HG03039 (cell line): ENCODE data around the gene HHIPL2.
A peak's percentile ranks its signal among the peaks of the same experiment; 100 is the strongest.

ENCODE experiments used
- ATAC-seq: cut with Tn5 transposase; IDR thresholded peaks from one replicate; pipeline ENCODE4 v1.9.1; 2021; ENCODE audit warnings: mild to moderate bottlenecking, moderate library complexity; ENCODE audit not compliant: unreplicated experiment

HHIPL2 gene

DNA sequence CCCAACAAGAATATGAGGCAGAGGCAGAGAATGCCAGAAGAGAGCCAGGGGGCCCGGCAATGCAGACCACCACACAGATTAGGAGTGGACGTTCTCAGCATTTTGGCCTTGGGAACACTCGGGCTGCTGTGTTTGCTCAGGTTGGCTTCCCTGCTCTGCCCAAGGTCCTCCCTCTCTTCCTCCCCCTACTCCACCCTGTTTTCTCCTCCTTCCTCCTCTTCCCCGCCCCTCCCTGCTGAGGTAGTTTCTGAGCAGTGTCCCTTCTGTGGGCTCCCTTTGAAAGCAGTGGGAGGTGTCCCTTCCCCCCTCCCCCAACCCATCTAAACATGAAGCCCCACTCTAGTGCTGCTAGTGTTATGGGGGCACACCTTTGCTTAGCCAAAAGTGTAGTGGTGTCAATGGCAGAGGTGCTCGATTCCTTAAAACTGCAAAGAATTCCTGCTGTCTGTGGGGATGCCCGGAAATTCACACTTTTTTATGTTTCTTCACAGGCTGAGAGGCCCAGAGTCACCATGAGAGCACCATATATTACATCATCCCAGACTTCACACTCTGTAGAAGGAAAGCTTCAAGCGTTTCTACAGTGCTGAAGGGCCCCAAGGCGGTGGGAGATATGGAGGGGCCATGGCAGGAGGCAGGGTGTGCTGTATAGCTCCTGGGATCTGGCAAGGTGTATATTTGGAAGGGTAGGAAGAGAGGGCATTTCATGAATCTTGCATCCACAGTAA lies at the start of gene HHIPL2:
Gene HHIPL2, minus strand, starts transcription at position 161 of the 728 bp plus-strand sequence. Its CDS starts 60 bp downstream, at position 101.
- ATAC-seq, result no peak

GRCh38 chr1:222596696-222597095 lies 48.8 kb upstream of the HHIPL2 start:
- ATAC-seq, result no peak

GRCh38 chr1:222594789-222595188 lies 46.9 kb upstream of the HHIPL2 start:
- no peak for ATAC-seq

DNA sequence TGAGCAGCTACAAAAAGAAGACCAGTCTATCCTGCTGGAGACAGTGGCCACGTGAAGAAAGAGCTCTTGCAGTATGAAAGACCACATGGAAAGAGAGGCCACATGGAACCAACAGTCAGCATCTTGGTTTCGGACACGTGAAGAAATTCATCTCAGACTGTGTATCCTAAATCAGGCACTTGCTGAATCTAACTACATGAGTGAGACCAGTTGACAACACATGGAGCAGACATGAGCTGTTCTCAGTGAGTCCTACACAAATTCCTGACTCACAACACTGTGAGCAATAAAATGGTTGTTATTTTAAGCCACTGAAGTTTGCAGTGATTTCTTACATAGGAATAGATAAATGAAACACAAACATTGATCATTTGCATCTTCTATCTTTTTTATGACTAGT lies 44.3 kb upstream of the HHIPL2 start:
- no peak for ATAC-seq

DNA sequence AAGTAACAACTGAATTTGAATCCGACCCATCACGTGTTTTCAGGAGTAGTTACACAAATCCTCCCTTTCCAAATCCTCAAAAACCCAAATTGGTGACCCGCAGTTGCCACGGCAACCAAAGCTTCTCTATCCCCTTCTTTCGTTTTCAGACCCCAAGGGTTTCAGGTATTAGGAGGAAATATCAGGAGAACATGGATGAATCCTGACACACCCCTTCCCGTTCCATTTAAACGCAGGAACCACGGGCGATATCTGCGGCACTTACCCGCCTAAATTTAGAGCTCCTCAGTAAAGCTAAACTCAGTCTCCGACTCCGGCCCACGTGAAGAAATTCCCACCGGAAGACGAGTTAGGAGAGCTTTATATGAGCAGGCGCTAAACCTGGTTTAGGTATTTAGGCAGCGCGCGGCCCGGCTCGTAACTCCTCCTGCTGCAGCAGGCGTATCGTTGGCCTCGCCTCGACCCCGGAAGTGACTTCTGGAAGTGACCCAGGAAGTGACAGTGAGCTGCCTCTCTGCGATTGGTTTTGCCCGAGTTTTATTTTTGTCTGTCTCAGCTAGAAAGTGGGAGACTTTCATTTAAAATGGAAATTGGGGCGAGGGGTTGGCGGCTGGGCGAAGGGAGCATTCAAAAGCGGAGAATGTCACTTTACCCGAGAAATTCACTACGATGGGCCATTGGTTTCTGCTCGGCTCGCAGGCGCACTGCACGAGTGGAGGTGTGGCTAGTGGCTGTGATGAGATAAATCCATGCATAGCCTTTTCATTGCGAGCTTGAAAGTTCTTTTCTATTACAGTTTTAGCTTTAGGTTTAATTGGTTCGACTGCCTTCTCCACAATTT lies 41.8 kb upstream of the HHIPL2 start, which contains the start of gene TAF1A:
Gene TAF1A, minus strand, starts transcription at position 472 of the 841 bp plus-strand sequence.
- ATAC-seq, result peak; percentile 99

DNA sequence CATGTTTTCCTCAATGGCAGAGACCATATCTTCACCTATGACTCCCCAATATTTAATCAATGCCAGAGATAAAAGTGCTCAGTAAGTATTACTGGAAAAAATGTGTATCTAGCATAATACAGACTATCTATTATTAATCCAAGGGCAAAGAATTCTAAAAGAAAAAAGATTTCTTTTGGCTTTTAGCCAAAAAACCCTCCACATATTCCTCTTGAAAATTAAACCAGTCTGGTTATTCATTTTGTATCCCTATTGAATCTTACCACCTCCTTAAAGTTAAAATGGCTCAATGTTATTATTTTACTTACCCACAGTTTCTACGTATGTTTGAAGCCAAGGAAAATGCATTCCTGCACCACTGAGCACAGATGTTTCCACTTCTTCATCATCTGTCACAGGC lies 40.2 kb upstream of the HHIPL2 start:
- no peak for ATAC-seq

- ATAC-seq, result no peak
Measured at GRCh38 chr1:222586842-222587241, 38.9 kb upstream of the HHIPL2 start.

DNA sequence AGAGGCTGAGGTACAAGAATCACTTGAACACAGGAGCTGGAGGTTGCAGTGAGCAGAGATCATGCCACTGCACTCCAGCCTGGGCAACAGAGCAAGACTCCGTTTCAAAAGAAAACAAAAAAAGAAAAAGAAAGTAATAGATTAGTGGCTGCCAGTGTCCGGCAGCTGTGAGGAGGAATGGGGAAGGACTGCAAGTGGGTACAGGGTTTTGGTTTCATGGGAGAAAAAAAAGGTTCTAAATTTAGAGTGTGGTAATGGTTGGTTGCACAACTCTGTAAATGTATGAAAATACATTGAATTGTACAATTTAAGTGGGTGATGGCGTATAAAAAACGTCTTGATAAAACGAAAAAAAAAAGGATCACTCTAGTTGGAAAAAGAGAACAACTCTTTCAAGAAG lies 35.2 kb upstream of the HHIPL2 start:
- peak; percentile 86 for ATAC-seq

DNA sequence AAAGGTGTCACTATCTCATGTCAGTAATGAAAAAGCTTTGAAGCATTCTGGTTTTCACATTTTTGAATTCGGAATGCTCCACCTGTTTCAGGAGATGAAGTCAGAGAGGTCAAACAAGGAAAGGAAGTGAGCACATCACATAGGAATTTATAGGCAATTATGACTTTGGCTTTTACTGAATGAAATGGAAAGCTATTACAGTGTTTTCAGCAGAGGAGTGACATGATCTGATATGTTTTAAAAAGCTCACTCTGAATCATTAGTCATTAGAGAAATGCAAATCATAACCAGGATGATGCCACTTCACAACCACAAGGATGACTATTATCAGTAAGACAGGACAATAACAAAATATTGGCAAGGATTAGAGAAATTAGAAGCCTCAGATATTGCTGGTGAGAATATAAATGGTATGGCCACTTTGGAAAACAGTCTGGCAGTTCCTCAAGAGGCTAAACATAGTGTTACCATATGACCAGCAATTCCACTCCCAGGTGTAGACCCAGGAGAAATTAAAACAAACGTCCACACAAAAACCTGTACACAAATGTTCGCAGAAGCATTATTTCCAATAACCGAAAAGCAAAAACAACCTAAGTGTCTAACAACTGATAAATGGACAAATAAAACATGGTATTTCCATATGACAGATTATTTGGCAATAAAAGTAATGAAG lies 34.3 kb upstream of the HHIPL2 start:
- peak; percentile 63 for ATAC-seq

GRCh38 chr1:222579316-222579715 lies 31.4 kb upstream of the HHIPL2 start:
- ATAC-seq, result no peak

- ATAC-seq, result no peak
Measured at GRCh38 chr1:222570837-222571236, 22.9 kb upstream of the HHIPL2 start.

DNA sequence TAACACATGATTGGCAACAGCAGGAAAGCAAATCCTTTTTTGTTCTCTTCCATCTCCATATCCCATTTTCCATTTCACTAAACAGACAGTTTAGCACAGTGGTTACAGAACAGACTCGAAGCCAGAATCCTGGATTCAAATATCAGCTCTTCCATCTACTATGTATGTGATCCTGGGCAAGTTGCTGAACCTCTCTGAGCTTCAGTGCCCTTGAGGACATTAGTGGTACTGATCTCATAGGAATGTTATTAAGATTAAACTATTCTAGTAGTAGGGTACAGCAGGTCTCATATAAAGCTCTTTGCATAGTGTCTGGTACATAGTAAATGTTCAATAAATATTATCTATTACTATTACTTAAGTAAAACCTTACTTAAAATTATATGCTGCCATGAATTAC lies 13.8 kb upstream of the HHIPL2 start:
- ATAC-seq, result no peak

- ATAC-seq, result no peak
Measured at GRCh38 chr1:222557574-222557973, 9.7 kb upstream of the HHIPL2 start.

- no peak for ATAC-seq
Measured at GRCh38 chr1:222557148-222557547, 9.2 kb upstream of the HHIPL2 start.

DNA sequence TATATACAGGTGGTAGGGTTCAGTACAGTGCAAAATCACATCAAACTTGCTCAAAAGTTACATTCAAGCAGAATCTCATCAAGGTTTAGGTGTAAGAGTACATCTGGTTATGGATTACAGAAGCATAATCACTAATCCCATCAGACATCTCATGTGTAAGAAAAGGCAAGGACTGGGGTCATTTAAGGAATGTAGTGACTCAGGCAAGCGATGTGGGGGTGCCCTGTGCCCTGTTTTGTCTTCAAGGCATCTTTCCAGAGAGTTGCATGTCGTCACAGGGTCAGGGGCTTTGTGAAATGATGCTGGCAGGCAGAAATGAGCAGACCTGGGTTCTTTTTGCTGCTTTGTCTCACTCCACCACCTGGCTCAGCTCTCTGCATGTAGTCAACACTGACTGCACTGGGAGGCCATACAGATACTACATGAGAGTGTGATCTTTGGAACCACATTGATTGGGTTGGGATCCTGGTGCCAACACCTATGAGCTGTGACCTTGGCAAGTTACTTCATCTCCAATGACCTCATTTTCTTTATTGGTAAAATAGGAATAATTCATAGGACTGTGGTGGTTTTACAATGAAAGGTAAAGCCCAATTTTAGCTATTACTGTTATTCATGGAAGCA lies 8.2 kb upstream of the HHIPL2 start:
- ATAC-seq, result no peak

DNA sequence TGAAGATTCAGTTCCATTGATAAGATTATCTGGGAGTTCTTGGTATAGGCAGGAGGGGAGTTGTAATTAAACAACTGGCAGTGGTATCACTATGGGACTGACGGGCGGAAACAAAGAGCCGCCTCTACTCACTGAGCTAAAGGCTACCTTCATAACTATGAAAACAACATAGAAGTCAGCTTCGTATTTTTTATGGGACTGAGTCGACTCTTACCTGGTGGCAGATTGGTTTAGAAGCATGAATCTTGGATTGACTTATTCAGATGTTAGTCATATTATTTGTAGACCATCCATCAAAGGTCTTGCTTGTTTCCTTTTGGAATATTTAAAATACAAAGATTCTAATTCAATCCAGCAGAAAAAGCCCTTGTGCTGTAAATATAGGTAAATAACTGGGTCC lies 6.3 kb upstream of the HHIPL2 start:
- no peak for ATAC-seq

- ATAC-seq, result no peak
Measured at GRCh38 chr1:222552882-222553281, 5.0 kb upstream of the HHIPL2 start.

DNA sequence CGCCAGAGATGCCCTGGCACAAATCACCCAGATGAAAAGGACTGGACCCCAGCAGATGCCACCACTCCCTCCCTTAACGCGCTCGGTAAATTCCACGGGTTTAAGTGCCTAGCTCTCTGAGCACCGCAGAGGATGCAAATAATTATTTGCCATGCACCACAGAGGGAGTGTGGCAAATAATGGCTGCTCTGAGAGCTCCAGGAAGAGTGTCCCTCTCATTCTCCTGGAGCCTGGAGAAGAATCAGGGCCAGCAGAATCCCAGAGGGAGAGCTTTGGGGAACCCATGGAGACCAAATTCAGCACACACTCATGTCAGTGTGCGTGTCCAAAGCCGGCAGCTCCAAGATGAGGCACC lies 667 bp downstream of the HHIPL2 start:
- ATAC-seq, result no peak

- no peak for ATAC-seq
Measured at GRCh38 chr1:222546548-222547259, 1.2 kb downstream of the HHIPL2 start.

DNA sequence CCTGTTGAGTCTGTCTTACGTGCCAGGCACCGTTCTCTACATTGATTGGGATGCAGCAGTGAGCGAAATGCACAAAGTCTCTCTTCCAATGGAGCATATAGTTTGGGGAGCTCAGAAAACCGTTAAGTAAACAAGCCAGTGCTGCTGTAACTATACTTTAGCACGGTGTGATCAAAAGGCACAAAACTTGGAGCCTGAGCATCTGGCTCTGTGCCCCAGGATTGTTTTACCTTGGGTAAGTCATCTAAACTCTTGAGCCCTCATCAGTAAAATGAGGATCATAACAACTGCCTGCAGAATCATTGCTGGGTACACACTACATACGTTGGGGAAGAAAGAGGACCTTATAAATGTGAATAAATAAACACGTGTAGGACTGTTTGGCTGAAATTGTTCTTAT lies 1.8 kb downstream of the HHIPL2 start:
- no peak for ATAC-seq

DNA sequence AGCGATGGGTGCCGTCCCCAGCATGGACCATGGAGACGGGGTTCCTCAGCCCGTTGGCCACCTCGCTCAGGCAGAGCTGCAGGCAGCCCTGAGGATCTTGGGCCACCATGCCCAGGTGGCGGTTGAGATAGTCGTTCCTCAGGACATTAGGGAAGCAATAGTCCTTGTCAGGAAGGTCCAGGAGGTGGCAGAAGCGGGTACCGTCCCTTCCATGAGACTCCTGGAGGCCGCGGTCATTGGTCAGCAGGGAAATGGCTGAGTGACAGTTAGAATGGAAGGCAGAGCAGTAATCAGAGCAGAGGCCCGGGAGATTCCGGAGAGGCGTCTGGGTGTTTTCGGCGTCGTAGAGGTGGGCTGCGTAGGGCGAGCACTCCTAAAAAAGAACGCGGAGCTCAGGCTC lies 4.1 kb downstream of the HHIPL2 start:
- ATAC-seq, result no peak
